ENCODE results near the gene SOX4. TPM values are rescaled to one million over a fixed set of nuclear protein-coding genes. Genes with fewer than 3 reads are reported as not detected.

The SOX4 gene
- total RNA-seq, 2 donors from 2014 or later = 95.9 to 96.7 TPM

GRCh38 chr6:21636876-21637275 is 43.3 kb downstream of the SOX4 start:
- Histone ChIP-seq H3K27me3 (ENCODE audit: control insufficient read depth, insufficient read depth, low read length, poor library complexity, severe bottlenecking) (no peaks in the 10 kb centered on the region), H3K4me1 (ENCODE audit: control insufficient read depth, insufficient read depth, low read length) (no peaks in the 10 kb centered on the region), H3K9me3 (ENCODE audit: control insufficient read depth, low read length) (peaks cover 5% of the 10 kb centered on the region), H3K27ac (ENCODE audit: low read depth, low read length) (no peak overlapping the region), H3K4me3 (ENCODE audit: low read length) (no peak overlapping the region), H3K36me3 (ENCODE audit: control insufficient read depth, insufficient read depth, low read length) (no peaks in the 10 kb centered on the region), H3K9ac (ENCODE audit: extremely low read depth, low read length, poor library complexity, severe bottlenecking) (no peak overlapping the region)
- H3K4me1 Mint-ChIP-seq = no peaks in the 10 kb centered on the region
- TF ChIP-seq, protein P1, sequence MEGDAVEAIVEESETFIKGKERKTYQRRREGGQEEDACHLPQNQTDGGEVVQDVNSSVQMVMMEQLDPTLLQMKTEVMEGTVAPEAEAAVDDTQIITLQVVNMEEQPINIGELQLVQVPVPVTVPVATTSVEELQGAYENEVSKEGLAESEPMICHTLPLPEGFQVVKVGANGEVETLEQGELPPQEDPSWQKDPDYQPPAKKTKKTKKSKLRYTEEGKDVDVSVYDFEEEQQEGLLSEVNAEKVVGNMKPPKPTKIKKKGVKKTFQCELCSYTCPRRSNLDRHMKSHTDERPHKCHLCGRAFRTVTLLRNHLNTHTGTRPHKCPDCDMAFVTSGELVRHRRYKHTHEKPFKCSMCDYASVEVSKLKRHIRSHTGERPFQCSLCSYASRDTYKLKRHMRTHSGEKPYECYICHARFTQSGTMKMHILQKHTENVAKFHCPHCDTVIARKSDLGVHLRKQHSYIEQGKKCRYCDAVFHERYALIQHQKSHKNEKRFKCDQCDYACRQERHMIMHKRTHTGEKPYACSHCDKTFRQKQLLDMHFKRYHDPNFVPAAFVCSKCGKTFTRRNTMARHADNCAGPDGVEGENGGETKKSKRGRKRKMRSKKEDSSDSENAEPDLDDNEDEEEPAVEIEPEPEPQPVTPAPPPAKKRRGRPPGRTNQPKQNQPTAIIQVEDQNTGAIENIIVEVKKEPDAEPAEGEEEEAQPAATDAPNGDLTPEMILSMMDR (conservative IDR thresholded peaks at IDR 0.05) = no peak
- H3K27ac Mint-ChIP-seq = no peak overlapping the region
- H3K9me3 Mint-ChIP-seq = peaks cover 8% of the 10 kb centered on the region
- no peaks in the 10 kb centered on the region for H3K27me3 Mint-ChIP-seq (ENCODE audit: insufficient read depth)
- H3K36me3 Mint-ChIP-seq (ENCODE audit: low read depth) = no peaks in the 10 kb centered on the region
- DNase-seq = no peak
- no peak overlapping the region for H3K4me3 Mint-ChIP-seq

GRCh38 chr6:21639316-21639715 is 45.8 kb downstream of the SOX4 start:
- H3K27me3 ChIP-seq (ENCODE audit: control insufficient read depth, insufficient read depth, low read length, poor library complexity, severe bottlenecking) = no peaks in the 10 kb centered on the region
- WGBS, 2 experiments (ENCODE audit: insufficient coverage in 1 of 2, insufficient read length in 1 of 2) = 81 to 89% methylated on average over 5 of the region's 5 CpGs
- no peak overlapping the region for H3K4me3 ChIP-seq (ENCODE audit: low read length)
- TF ChIP-seq, protein P1 (conservative IDR thresholded peaks at IDR 0.05) = no peak
- Mint-ChIP-seq H3K27ac (no peak overlapping the region), H3K4me1 (no peaks in the 10 kb centered on the region), H3K36me3 (ENCODE audit: low read depth) (no peaks in the 10 kb centered on the region), H3K4me3 (no peak overlapping the region), H3K9me3 (peaks cover 12% of the 10 kb centered on the region), H3K27me3 (ENCODE audit: insufficient read depth) (no peaks in the 10 kb centered on the region)
- H3K9ac ChIP-seq (ENCODE audit: extremely low read depth, low read length, poor library complexity, severe bottlenecking) = no peak overlapping the region
- no peak overlapping the region for H3K27ac ChIP-seq (ENCODE audit: low read depth, low read length)
- H3K36me3 ChIP-seq (ENCODE audit: control insufficient read depth, insufficient read depth, low read length) = no peaks in the 10 kb centered on the region
- H3K9me3 ChIP-seq (ENCODE audit: control insufficient read depth, low read length) = peaks cover 11% of the 10 kb centered on the region
- DNase-seq = no peak
- H3K4me1 ChIP-seq (ENCODE audit: control insufficient read depth, insufficient read depth, low read length) = no peaks in the 10 kb centered on the region
